Adrenal gland (tissue), 5 donors: Measurements from ENCODE around the gene MXRA8.

Source experiments
- CTCF ChIP-seq, 6 experiments: fragments of 450-650 bp in 4 of 6; fragments of 200-600 bp in 2 of 6; sonication (generic) in 1 of 6; IDR thresholded peaks; 1 replicate in 5 of 6; 2 replicates in 1 of 6; pipeline versions ENCODE4 v1.5.1 to v1.8.0; 2016 to 2021; ENCODE audit warnings: antibody characterized with exemption in 6 of 6, mild to moderate bottlenecking in 2 of 6, moderate library complexity in 1 of 6
- POLR2A ChIP-seq, 2 donors: fragments of 450-650 bp; IDR thresholded peaks; one replicate each; pipeline ENCODE4 v1.6.1; 2017; ENCODE audit warnings: antibody characterized with exemption in 2 of 2, mild to moderate bottlenecking in 2 of 2, moderate library complexity in 1 of 2
- donor health status: DM: no; HTN: no; CAD: no.

- no peak for TF ChIP-seq CTCF (IDR thresholded peaks at IDR 0.05)
- TF ChIP-seq POLR2A (IDR thresholded peaks at IDR 0.05) = no peak
These were observed 18.2 kb downstream of the MXRA8 start for GRCh38 chr1:1340185-1340584.
